Measurements from ENCODE around the gene PTPRM.

GRCh38 chr18:8019600-8019999 lies 452.5 kb downstream of the PTPRM start:
- TF ChIP-seq CTCF (IDR thresholded peaks at IDR 0.05) (no peak), POLR2A (IDR thresholded peaks at IDR 0.05) (no peak)

All from lower leg skin (tissue), 3 donors.